Tibial nerve (tissue), 4 donors: ENCODE measurements around the gene TGM6. TPM values are rescaled to one million over a fixed set of nuclear protein-coding genes. Genes with fewer than 3 reads are reported as not detected.

Source experiments
- DNase-seq, 2 donors: peaks; one replicate each; pipeline ENCODE4 v3.0.0-alpha.2; 2019; ENCODE audit warnings: low spot score in 2 of 2
- H3K27ac ChIP-seq, 4 donors: fragments of 200-600 bp; sonication (generic) in 3 of 4; one replicate each; pipeline ENCODE4 v1.5.1; 2017 to 2019; ENCODE audit warnings: mild to moderate bottlenecking in 1 of 4
- H3K27me3 ChIP-seq, 2 donors: fragments of 200-600 bp; sonication (generic) in 1 of 2; one replicate each; pipeline versions ENCODE4 v1.5.1 to v1.6.0; 2017 to 2019
- H3K36me3 ChIP-seq, 3 donors: fragments of 200-600 bp; sonication (generic); one replicate each; pipeline ENCODE4 v1.5.1; 2018 to 2019
- H3K4me1 ChIP-seq, 4 donors: fragments of 200-600 bp; sonication (generic) in 3 of 4; one replicate each; pipeline ENCODE4 v1.5.1; 2017 to 2019
- H3K4me3 ChIP-seq, 4 donors: fragments of 200-600 bp; sonication (generic) in 3 of 4; one replicate each; pipeline ENCODE4 v1.5.1; 2017 to 2019; ENCODE audit warnings: mild to moderate bottlenecking in 1 of 4, moderate library complexity in 1 of 4
- H3K9me3 ChIP-seq, 4 donors: fragments of 200-600 bp; sonication (generic) in 3 of 4; one replicate each; pipeline ENCODE4 v1.5.1; 2017 to 2019
- EP300 ChIP-seq, 2 donors: sonication (generic); formaldehyde crosslinking; IDR thresholded peaks; one replicate each; pipeline ENCODE4 v1.6.1; 2017; ENCODE audit warnings: antibody characterized with exemption in 2 of 2, mild to moderate bottlenecking in 1 of 2
- POLR2A ChIP-seq, 2 donors: fragments of 450-650 bp; IDR thresholded peaks; one replicate each; pipeline ENCODE4 v1.6.1; 2017; ENCODE audit warnings: antibody characterized with exemption in 2 of 2, mild to moderate bottlenecking in 2 of 2, moderate library complexity in 2 of 2
- WGBS, 2 donors: methylation state at CpG; one replicate each; pipeline ENCODE4 v1.1.5; 2018; 5-methylcytosine and 5-hydroxymethylcytosine counted together
- total RNA-seq, 4 donors: library from RNA; depleted of rRNA; stranded (reverse); fragments of >200 nt; gene quantifications; one replicate each; pipeline ENCODE4 v1.1.0, GENCODE V29; 2016
- TF ChIP-seq, protein P1 (sequence below), 5 experiments: fragments of 200-600 bp in 3 of 5; fragments of 450-650 bp in 2 of 5; sonication (generic) in 3 of 5; IDR thresholded peaks; one replicate each; pipeline ENCODE4 v1.5.1; 2016 to 2019; ENCODE audit warnings: antibody characterized with exemption in 5 of 5, mild to moderate bottlenecking in 3 of 5, moderate library complexity in 2 of 5

TGM6 gene
- total RNA-seq, 4 donors from 2014 or later, result not detected

DNA sequence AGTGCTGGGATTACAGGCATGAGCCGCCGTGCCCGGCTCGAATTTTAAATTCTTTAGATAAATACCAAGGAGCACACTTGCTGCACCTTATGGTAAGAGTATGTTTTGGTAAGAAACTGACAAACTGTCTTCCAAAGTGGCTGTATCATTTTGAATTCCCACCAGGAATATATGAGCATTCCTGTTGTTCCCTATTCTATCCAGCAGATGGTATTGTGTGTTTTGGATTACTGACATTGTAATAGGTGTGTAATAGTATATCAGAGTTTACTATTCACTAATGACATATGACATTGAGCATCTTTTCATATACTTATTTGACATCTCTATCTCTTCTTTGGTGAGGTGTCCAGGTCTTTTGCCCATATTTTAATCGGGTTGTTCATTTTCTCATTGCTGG is 40.5 kb downstream of the TGM6 start:
- 77 to 84% methylated on average over 5 of the region's 5 CpGs for WGBS, 2 donors
- DNase-seq, result no peak
- Histone ChIP-seq H3K4me3 (no peak overlapping the region), H3K9me3 (peaks cover 0 to 7% (median 0%) of the 10 kb centered on the region in 4 donors), H3K27ac (no peak overlapping the region), H3K36me3 (no peaks in the 10 kb centered on the region), H3K27me3 (no peaks in the 10 kb centered on the region), H3K4me1 (no peaks in the 10 kb centered on the region)
- TF ChIP-seq EP300 (IDR thresholded peaks at IDR 0.05) (no peak), POLR2A (IDR thresholded peaks at IDR 0.05) (no peak)
- TF ChIP-seq, protein P1, sequence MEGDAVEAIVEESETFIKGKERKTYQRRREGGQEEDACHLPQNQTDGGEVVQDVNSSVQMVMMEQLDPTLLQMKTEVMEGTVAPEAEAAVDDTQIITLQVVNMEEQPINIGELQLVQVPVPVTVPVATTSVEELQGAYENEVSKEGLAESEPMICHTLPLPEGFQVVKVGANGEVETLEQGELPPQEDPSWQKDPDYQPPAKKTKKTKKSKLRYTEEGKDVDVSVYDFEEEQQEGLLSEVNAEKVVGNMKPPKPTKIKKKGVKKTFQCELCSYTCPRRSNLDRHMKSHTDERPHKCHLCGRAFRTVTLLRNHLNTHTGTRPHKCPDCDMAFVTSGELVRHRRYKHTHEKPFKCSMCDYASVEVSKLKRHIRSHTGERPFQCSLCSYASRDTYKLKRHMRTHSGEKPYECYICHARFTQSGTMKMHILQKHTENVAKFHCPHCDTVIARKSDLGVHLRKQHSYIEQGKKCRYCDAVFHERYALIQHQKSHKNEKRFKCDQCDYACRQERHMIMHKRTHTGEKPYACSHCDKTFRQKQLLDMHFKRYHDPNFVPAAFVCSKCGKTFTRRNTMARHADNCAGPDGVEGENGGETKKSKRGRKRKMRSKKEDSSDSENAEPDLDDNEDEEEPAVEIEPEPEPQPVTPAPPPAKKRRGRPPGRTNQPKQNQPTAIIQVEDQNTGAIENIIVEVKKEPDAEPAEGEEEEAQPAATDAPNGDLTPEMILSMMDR (IDR thresholded peaks at IDR 0.05), result no peak

DNA sequence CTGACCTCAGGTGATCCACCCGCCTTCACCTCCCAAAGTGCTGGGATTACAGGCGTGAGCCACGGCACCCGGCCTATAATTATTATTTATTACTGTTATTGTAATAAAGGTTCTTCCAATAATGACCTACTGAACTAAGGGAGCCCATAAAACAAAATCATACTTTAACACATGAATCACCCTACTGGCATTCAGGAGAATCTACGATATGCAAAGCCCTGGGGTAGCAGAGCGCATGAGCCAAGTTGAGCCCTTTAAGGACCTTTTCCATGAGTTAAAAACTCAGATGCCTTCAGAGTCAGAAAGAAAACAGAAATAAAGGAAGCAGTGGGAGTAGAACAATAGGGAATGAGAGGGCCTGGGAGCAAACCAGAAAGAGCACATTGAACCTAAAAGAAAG is 48.4 kb downstream of the TGM6 start:
- H3K9me3 ChIP-seq, result peaks cover 0 to 1% (median 0%) of the 10 kb centered on the region in 4 donors
- no peak overlapping the region for H3K4me3 ChIP-seq
- no peak for DNase-seq
- 51 to 59% methylated on average over 6 of the region's 6 CpGs for WGBS, 2 donors
- no peak overlapping the region for H3K27ac ChIP-seq
- TF ChIP-seq POLR2A (IDR thresholded peaks at IDR 0.05), result no peak
- H3K27me3 ChIP-seq, result no peaks in the 10 kb centered on the region
- no peaks in the 10 kb centered on the region for H3K4me1 ChIP-seq
- H3K36me3 ChIP-seq, result no peaks in the 10 kb centered on the region

DNA sequence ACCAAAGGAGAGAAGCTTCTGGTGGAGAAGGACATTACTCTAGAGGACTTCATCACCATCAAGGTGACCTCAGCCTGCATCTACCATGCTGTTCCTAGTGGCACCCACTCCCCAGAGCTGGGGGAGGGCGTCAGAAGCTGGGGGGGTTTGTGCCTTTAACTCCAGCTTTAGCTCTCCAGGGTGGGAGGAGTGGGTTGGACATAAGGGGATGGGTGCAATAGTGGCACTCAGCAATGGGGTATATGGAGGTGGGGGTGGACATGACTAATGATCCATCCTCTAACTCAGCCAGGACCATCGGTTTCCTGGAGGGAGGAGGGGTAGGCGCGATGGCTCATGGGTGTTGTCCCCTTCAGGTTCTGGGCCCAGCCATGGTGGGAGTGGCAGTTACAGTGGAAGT is 49.8 kb downstream of the TGM6 start:
- WGBS, 2 donors, result 76 to 77% methylated on average over 4 of the region's 4 CpGs

DNA sequence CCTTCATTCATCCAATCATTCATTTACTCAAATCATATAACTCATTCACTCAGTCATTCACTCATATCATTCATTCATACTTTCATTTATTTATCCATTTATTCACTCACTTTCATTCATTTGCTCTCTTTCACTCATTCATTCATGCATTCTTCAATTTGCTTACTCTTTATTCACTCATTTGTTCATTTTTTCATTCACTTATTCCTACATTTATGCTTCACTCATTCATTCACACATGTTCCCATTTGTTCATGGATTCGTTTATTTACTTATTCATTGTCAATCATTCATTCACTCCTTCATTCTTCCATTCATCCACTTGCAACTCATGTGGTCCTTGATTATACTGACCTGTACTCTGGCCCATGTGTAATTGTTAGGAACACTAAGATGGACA is 50.5 kb downstream of the TGM6 start:
- TF ChIP-seq EP300 (IDR thresholded peaks at IDR 0.05) (no peak), POLR2A (IDR thresholded peaks at IDR 0.05) (no peak)
- TF ChIP-seq, protein P1 (IDR thresholded peaks at IDR 0.05), result no peak
- Histone ChIP-seq H3K4me1 (no peaks in the 10 kb centered on the region), H3K27ac (no peak overlapping the region), H3K9me3 (no peaks in the 10 kb centered on the region), H3K4me3 (no peak overlapping the region), H3K27me3 (no peaks in the 10 kb centered on the region), H3K36me3 (no peaks in the 10 kb centered on the region)
- 44 to 55% methylated on average over 1 of the region's 1 CpG for WGBS, 2 donors
- DNase-seq, result no peak

More for the DNA sequence above, 49.8 kb downstream of the TGM6 start:
- TF ChIP-seq EP300 (IDR thresholded peaks at IDR 0.05) (no peak), POLR2A (IDR thresholded peaks at IDR 0.05) (no peak)
- TF ChIP-seq, protein P1 (IDR thresholded peaks at IDR 0.05), result no peak
- Histone ChIP-seq H3K27ac (no peak overlapping the region), H3K27me3 (no peaks in the 10 kb centered on the region), H3K9me3 (no peaks in the 10 kb centered on the region), H3K4me3 (no peak overlapping the region), H3K36me3 (no peaks in the 10 kb centered on the region), H3K4me1 (no peaks in the 10 kb centered on the region)
- no peak for DNase-seq

DNA sequence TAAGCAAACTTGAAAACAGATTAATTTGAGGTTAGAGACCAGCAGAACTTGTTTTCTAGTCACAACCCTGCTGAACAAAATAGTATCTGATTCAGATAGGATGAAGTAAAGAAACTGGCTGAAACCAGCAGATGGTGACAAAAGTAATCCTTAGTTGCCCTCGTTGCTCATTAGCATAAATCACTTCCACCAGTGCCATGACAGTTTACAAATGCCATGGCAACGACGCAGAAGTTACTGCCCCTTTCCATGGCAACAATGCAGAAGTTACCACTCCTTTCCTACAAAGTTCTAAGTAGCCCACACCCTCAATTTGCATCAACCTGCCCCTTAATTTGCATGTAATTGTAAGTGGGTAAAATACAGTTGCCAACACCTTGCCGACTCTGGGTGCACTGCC is 66.1 kb downstream of the TGM6 start:
- Histone ChIP-seq H3K27ac (no peak overlapping the region), H3K27me3 (no peaks in the 10 kb centered on the region), H3K4me1 (peaks cover 0 to 2% (median 0%) of the 10 kb centered on the region in 4 donors), H3K9me3 (peaks cover 0 to 9% (median 0%) of the 10 kb centered on the region in 4 donors), H3K4me3 (no peak overlapping the region), H3K36me3 (peaks cover 0 to 4% (median 0%) of the 10 kb centered on the region in 3 donors)
- DNase-seq, result no peak
- TF ChIP-seq, protein P1 (IDR thresholded peaks at IDR 0.05), result no peak
- no peak for TF ChIP-seq EP300 (IDR thresholded peaks at IDR 0.05)
- no peak for TF ChIP-seq POLR2A (IDR thresholded peaks at IDR 0.05)
- WGBS, 2 donors, result 60 to 69% methylated on average over 4 of the region's 4 CpGs

DNA sequence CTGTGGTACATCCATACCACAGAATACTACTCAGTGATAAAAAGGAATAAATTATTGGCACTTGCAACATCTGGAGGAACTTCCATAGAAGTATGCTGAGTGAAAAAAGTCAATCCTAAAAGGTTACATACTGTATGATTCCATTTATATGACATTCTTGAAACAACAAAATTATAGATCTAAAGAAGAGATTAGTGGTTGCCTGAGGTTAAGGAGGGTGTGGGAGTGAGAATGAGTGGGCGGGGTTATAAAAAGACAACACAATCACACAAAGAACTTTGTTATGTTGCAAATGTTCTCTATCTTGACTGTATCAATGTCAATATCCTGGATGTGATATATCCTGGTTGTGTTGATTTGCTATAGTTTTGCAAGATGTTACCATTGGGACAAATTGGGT is 68.7 kb downstream of the TGM6 start:
- TF ChIP-seq, protein P1 (IDR thresholded peaks at IDR 0.05), result no peak
- TF ChIP-seq EP300 (IDR thresholded peaks at IDR 0.05), result no peak
- TF ChIP-seq POLR2A (IDR thresholded peaks at IDR 0.05), result no peak
- H3K27me3 ChIP-seq, result no peaks in the 10 kb centered on the region
- no peak for DNase-seq
- H3K4me3 ChIP-seq, result no peak overlapping the region
- peaks cover 0 to 4% (median 0%) of the 10 kb centered on the region in 4 donors for H3K4me1 ChIP-seq
- WGBS, 2 donors, result 94 to 98% methylated on average over 1 of the region's 1 CpG
- peaks cover 0 to 9% (median 0%) of the 10 kb centered on the region in 4 donors for H3K9me3 ChIP-seq
- no peak overlapping the region for H3K27ac ChIP-seq
- H3K36me3 ChIP-seq, result peaks cover 0 to 4% (median 0%) of the 10 kb centered on the region in 3 donors
